Skin of body (tissue), 2 donors: Measurements from ENCODE around the gene MRPS9. TPM values are rescaled to one million over a fixed set of nuclear protein-coding genes. Genes with fewer than 3 reads are reported as not detected.

Experiments used
- DNase-seq: peaks from one replicate; lab custom pipeline; 2025; lab: John Stamatoyannopoulos, UW
- total RNA-seq: library from RNA; depleted of rRNA; stranded (reverse); fragments of >200 nt; gene quantifications from one replicate; pipeline ENCODE4 v1.2.3, GENCODE V29; 2014

The MRPS9 gene
- total RNA-seq, 1 donor from 2014 or later = 20.5 TPM

- DNase-seq = no peak
These were observed 41.1 kb downstream of the MRPS9 start for GRCh38 chr2:105078906-105079495.

GRCh38 chr2:105080461-105080860 lies 42.6 kb downstream of the MRPS9 start:
- DNase-seq = no peak

- no peak for DNase-seq
These were observed 43.2 kb downstream of the MRPS9 start for GRCh38 chr2:105081006-105081601.

- DNase-seq = no peak
These were observed 44.2 kb downstream of the MRPS9 start for GRCh38 chr2:105082107-105082506.

GRCh38 chr2:105085525-105085924 lies 47.7 kb downstream of the MRPS9 start:
- no peak for DNase-seq

GRCh38 chr2:105087273-105087672 lies 49.4 kb downstream of the MRPS9 start:
- DNase-seq = no peak

- no peak for DNase-seq
These were observed 52.2 kb downstream of the MRPS9 start for GRCh38 chr2:105090091-105090490.

- no peak for DNase-seq
These were observed 54.9 kb downstream of the MRPS9 start for GRCh38 chr2:105092797-105093196.

GRCh38 chr2:105099153-105099552 lies 61.3 kb downstream of the MRPS9 start:
- no peak for DNase-seq

- no peak for DNase-seq
These were observed 62.4 kb downstream of the MRPS9 start for GRCh38 chr2:105100046-105100840.

GRCh38 chr2:105102001-105102400 lies 64.1 kb downstream of the MRPS9 start:
- no peak for DNase-seq

GRCh38 chr2:105102963-105103421 lies 65.1 kb downstream of the MRPS9 start:
- no peak for DNase-seq

GRCh38 chr2:105103481-105103880 lies 65.6 kb downstream of the MRPS9 start:
- DNase-seq = no peak

- DNase-seq = no peak
These were observed 66.4 kb downstream of the MRPS9 start for GRCh38 chr2:105104208-105104731.

GRCh38 chr2:105110295-105110829 lies 72.5 kb downstream of the MRPS9 start:
- no peak for DNase-seq

- no peak for DNase-seq
These were observed 73.7 kb downstream of the MRPS9 start for GRCh38 chr2:105111365-105112150.

- no peak for DNase-seq
These were observed 74.5 kb downstream of the MRPS9 start for GRCh38 chr2:105112345-105112744.

GRCh38 chr2:105113616-105114291 lies 75.9 kb downstream of the MRPS9 start:
- DNase-seq = no peak

- DNase-seq = peak; percentile 44
These were observed 76.7 kb downstream of the MRPS9 start for GRCh38 chr2:105114551-105114950.

GRCh38 chr2:105116348-105116747 lies 78.5 kb downstream of the MRPS9 start:
- no peak for DNase-seq

- DNase-seq = no peak
These were observed 79.7 kb downstream of the MRPS9 start for GRCh38 chr2:105117565-105117964.
